HepG2 (cell line): ENCODE measurements around the gene NAMPT. TPM values are rescaled to one million over a fixed set of nuclear protein-coding genes. Genes with fewer than 3 reads are reported as not detected.

Experiments
- ATAC-seq: fragments of 200-7000 bp; cut with Tn5 transposase; 3 replicates; pipeline ENCODE4 v1.9.1; 2020; ENCODE audit warnings: mild to moderate bottlenecking, moderate library complexity
- BruUV-seq: library from RNA; stranded (reverse); fragments of 400-500 nt; replicated peaks from 2 replicates; lab custom pipeline; 2021; lab: Mats Ljungman, UMichigan
- CTCF ChIA-PET: fragments of 300-600 bp; formaldehyde crosslinking; extraction: SDS; loops from one replicate; lab custom pipeline; 2021; ENCODE audit warnings: low total read pairs, inconsistent platforms, low intra/inter-chr PET ratio; lab: Yijun Ruan, JAX
- POLR2A ChIA-PET: fragments of 350-600 bp; sonication (Branson Sonifier 250); formaldehyde crosslinking; loops from one replicate; lab custom pipeline; 2020; ENCODE audit warnings: antibody characterized with exemption, inconsistent platforms; lab: Yijun Ruan, JAX
- DNase-seq: peaks from one replicate; pipeline ENCODE4 v3.0.0-alpha.2; 2015; ENCODE audit warnings: low spot score
- FAIRE-seq: peaks from 3 replicates; lab custom pipeline; 2011; peaks lifted over from hg19 to GRCh38; lab: Jason Lieb, UNC
- H2AFZ ChIP-seq: one replicate; pipeline ENCODE4 v1.6.1; 2011; ENCODE audit warnings: low read length, inconsistent platforms
- H3K27ac ChIP-seq: fragments of 300-600 bp; 3 replicates; pipeline ENCODE4 v1.8.0; 2011; ENCODE audit warnings: mixed run types, mild to moderate bottlenecking, mixed read lengths, low read length, inconsistent platforms; ENCODE audit not compliant: insufficient read depth; ENCODE audit errors: extremely low read length
- H3K27me3 ChIP-seq, 2 experiments: fragments of 200-600 bp in 1 of 2; 2 replicates in 1 of 2; 3 replicates in 1 of 2; pipeline versions ENCODE4 v1.6.0 to v1.8.0; 2011; ENCODE audit warnings: low read length in 2 of 2, mild to moderate bottlenecking in 2 of 2, moderate library complexity in 2 of 2, inconsistent platforms in 1 of 2; ENCODE audit not compliant: insufficient read depth in 2 of 2, control insufficient read depth in 1 of 2
- H3K36me3 ChIP-seq, 2 experiments: fragments of 200-600 bp in 1 of 2; replicated peaks in 1 of 2; 2 replicates in 1 of 2; 3 replicates in 1 of 2; pipeline versions ENCODE4 v1.5.1 to v1.8.0; 2011; ENCODE audit warnings: low read length in 2 of 2, inconsistent platforms in 1 of 2; ENCODE audit not compliant: insufficient read depth in 2 of 2, control insufficient read depth in 1 of 2
- H3K4me1 ChIP-seq: 2 replicates; pipeline ENCODE4 v1.5.1; 2012; ENCODE audit warnings: low read length, inconsistent platforms; ENCODE audit not compliant: insufficient read depth
- H3K4me2 ChIP-seq: 2 replicates; pipeline ENCODE4 v1.6.0; 2011; ENCODE audit warnings: low read depth, low read length, inconsistent platforms
- H3K4me3 ChIP-seq, 3 experiments: fragments of 200-600 bp in 1 of 3; sonication (generic), shearing (Covaris generic) in 1 of 3; replicated peaks in 1 of 3; 2 replicates each; pipeline ENCODE4 v1.5.1; 2011 to 2016; ENCODE audit warnings: low read length in 3 of 3, inconsistent platforms in 2 of 3, low read depth in 2 of 3, mild to moderate bottlenecking in 2 of 3, control low read depth in 1 of 3, mixed read lengths in 1 of 3; ENCODE audit not compliant: insufficient read depth in 1 of 3
- H3K79me2 ChIP-seq: one replicate; pipeline ENCODE4 v1.6.1; 2011; ENCODE audit warnings: low read length, inconsistent platforms; ENCODE audit not compliant: insufficient read depth
- H3K9ac ChIP-seq: 2 replicates; pipeline ENCODE4 v1.6.0; 2011; ENCODE audit warnings: mild to moderate bottlenecking, low read depth, low read length, inconsistent platforms; ENCODE audit not compliant: insufficient read depth
- H3K9me3 ChIP-seq: 2 replicates; pipeline ENCODE4 v1.5.1; 2012; ENCODE audit warnings: mild to moderate bottlenecking, low read length
- H4K20me1 ChIP-seq: 2 replicates; pipeline ENCODE4 v1.6.0; 2011; ENCODE audit warnings: inconsistent platforms, mild to moderate bottlenecking, low read length, moderate library complexity; ENCODE audit not compliant: insufficient read depth
- CC2D1A ChIP-seq: sonication (generic); formaldehyde crosslinking; IDR thresholded peaks from 2 replicates; pipeline ENCODE4 v1.8.1; 2023; ENCODE audit warnings: mild to moderate bottlenecking, missing genetic modification reagents
- HOXA7 ChIP-seq: sonication (generic); formaldehyde crosslinking; IDR thresholded peaks from 2 replicates; pipeline ENCODE4 v1.8.1; 2022; ENCODE audit warnings: mild to moderate bottlenecking, missing genetic modification reagents, moderate library complexity
- KLF11 ChIP-seq: IDR thresholded peaks from 2 replicates; pipeline ENCODE4 v1.6.1; 2016; ENCODE audit warnings: missing compliant biosample characterization
- KLF13 ChIP-seq: sonication (generic); formaldehyde crosslinking; IDR thresholded peaks from 2 replicates; pipeline ENCODE4 v1.4.0; 2020; ENCODE audit warnings: mild to moderate bottlenecking, missing genetic modification reagents
- KLF16 ChIP-seq, 2 experiments: sonication (generic) in 1 of 2; formaldehyde crosslinking in 1 of 2; IDR thresholded peaks; 2 replicates each; pipeline versions ENCODE4 v1.6.1 to v1.8.0; 2016 to 2023; ENCODE audit warnings: missing genetic modification reagents in 2 of 2, missing compliant biosample characterization in 1 of 2
- MTF2 ChIP-seq: sonication (generic); formaldehyde crosslinking; IDR thresholded peaks from 2 replicates; pipeline ENCODE4 v1.5.0; 2020; ENCODE audit warnings: missing genetic modification reagents, borderline replicate concordance
- NFIB ChIP-seq: sonication (generic); formaldehyde crosslinking; IDR thresholded peaks from 2 replicates; pipeline ENCODE4 v1.9.0; 2021; ENCODE audit warnings: missing genetic modification reagents, mild to moderate bottlenecking, borderline replicate concordance
- PAX8 ChIP-seq: sonication (generic); formaldehyde crosslinking; IDR thresholded peaks from 2 replicates; pipeline ENCODE4 v1.8.0; 2022; ENCODE audit warnings: mild to moderate bottlenecking, missing genetic modification reagents, borderline replicate concordance
- SIN3A ChIP-seq: IDR thresholded peaks from 2 replicates; pipeline ENCODE4 v1.6.1; 2011; ENCODE audit warnings: low read depth, mild to moderate bottlenecking, control low read depth, low read length, borderline replicate concordance
- SNRNP70 ChIP-seq: fragments of 200-400 bp; formaldehyde crosslinking; IDR thresholded peaks from 2 replicates; pipeline ENCODE4 v1.6.1; 2017; ENCODE audit warnings: mild to moderate bottlenecking, low read depth, low read length, moderate library complexity
- ZNF746 ChIP-seq: sonication (generic); formaldehyde crosslinking; IDR thresholded peaks from 2 replicates; pipeline ENCODE4 v1.8.0; 2022; ENCODE audit warnings: mild to moderate bottlenecking, missing genetic modification reagents
- ZSCAN21 ChIP-seq: sonication (generic); formaldehyde crosslinking; IDR thresholded peaks from 2 replicates; pipeline ENCODE4 v1.8.0; 2022; ENCODE audit warnings: mild to moderate bottlenecking, missing genetic modification reagents, moderate library complexity, borderline replicate concordance
- WGBS: methylation state at CpG from one replicate; pipeline ENCODE4 v1.1.6; 2017; ENCODE audit warnings: low lambda C conversion rate; 5-methylcytosine and 5-hydroxymethylcytosine counted together
- in situ Hi-C: cut with HindIII; loops from 2 replicates; pipeline ENCODE4 v1.10.0; 2017; ENCODE audit warnings: low pct_unique_long_range_greater_than_20kb; ENCODE audit not compliant: extremely low pct_ligation_motif_present
- intact Hi-C: fragments of 100-400 bp; cut with micrococcal nuclease; formaldehyde crosslinking; loops from one replicate; pipeline ENCODE4 v1.10.0; 2022; ENCODE audit not compliant: unreplicated experiment
- polyA plus RNA-seq, 8 experiments: library from polyadenylated mRNA; depleted of rRNA in 3 of 8; stranded (reverse) in 7 of 8; unstranded in 1 of 8; fragments of >200 nt; fragmentation: Illumina TruSeq in 4 of 8; extraction: Trizol in 4 of 8; gene quantifications; 2 replicates each; pipeline versions ENCODE4 v1.2.1 to v1.2.3, GENCODE V29; 2011 to 2016; ENCODE audit warnings: low read depth in 4 of 8, missing spikeins in 1 of 8, mixed read lengths in 1 of 8; ENCODE audit not compliant: insufficient read depth in 1 of 8
- total RNA-seq, 5 experiments: library from RNA; depleted of rRNA; stranded (reverse); fragments of >200 nt; fragmentation: Illumina TruSeq; extraction: Trizol; gene quantifications; 2 replicates each; pipeline ENCODE4 v1.2.3, GENCODE V29; 2016; ENCODE audit warnings: low read depth in 1 of 5
- TF ChIP-seq, protein P1 (sequence below): sonication (generic); formaldehyde crosslinking; IDR thresholded peaks from 2 replicates; pipeline ENCODE4 v1.4.0; 2020; ENCODE audit warnings: missing genetic modification reagents, borderline replicate concordance
- TF ChIP-seq, protein P2 (sequence below): IDR thresholded peaks from 2 replicates; pipeline ENCODE4 v1.6.1; 2016; ENCODE audit warnings: mild to moderate bottlenecking, missing biosample characterization, missing genetic modification reagents

The NAMPT gene
- total and polyA plus RNA-seq, 2 of the 13 experiments (the other 11 are each of a cell fraction or from before 2014, with no cell fraction given) = 15.8 to 67.7 TPM

DNA sequence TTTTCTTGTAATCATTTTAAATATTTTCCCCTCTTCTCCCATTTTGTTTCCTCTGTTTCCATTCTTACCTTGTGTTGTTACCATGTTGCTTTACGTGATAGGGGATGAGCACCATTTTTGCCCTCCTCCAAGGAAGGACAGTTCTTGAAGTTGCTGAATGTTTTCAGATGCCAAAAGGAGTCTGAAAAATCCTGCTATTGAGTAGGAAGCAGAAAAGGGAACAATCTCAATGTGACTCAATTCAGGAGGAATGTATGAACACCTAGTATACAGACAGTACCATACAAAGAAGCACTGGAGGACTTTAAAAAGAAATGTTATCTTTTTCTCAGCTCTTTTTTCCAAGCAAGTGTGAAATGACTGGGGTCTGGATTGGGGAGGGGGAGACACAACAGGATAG, 5.1 kb upstream of the NAMPT start:
- WGBS = 0% methylated on average over 1 of the region's 1 CpG
- in situ Hi-C loops = no loop called here
- H2AFZ ChIP-seq = no peak overlapping the region

More for the DNA sequence above, 5.1 kb upstream of the NAMPT start:
- POLR2A ChIA-PET = no interaction called here
- no peak for DNase-seq
- TF ChIP-seq ZSCAN21 (CRISPR knock-in tag) = no peak
- TF ChIP-seq CC2D1A (CRISPR knock-in tag) = no peak
- no peak for TF ChIP-seq KLF16 (CRISPR knock-in tag; IDR thresholded peaks at IDR 0.05)
- TF ChIP-seq HOXA7 = no peak
- no peak for TF ChIP-seq PAX8 (CRISPR knock-in tag)
- TF ChIP-seq, protein P1, sequence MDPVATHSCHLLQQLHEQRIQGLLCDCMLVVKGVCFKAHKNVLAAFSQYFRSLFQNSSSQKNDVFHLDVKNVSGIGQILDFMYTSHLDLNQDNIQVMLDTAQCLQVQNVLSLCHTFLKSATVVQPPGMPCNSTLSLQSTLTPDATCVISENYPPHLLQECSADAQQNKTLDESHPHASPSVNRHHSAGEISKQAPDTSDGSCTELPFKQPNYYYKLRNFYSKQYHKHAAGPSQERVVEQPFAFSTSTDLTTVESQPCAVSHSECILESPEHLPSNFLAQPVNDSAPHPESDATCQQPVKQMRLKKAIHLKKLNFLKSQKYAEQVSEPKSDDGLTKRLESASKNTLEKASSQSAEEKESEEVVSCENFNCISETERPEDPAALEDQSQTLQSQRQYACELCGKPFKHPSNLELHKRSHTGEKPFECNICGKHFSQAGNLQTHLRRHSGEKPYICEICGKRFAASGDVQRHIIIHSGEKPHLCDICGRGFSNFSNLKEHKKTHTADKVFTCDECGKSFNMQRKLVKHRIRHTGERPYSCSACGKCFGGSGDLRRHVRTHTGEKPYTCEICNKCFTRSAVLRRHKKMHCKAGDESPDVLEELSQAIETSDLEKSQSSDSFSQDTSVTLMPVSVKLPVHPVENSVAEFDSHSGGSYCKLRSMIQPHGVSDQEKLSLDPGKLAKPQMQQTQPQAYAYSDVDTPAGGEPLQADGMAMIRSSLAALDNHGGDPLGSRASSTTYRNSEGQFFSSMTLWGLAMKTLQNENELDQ (CRISPR knock-in tag) = no peak
- no peak for TF ChIP-seq KLF13 (CRISPR knock-in tag)
- TF ChIP-seq KLF11 (CRISPR knock-in tag) = no peak
- no peak for TF ChIP-seq SNRNP70
- no peak for TF ChIP-seq SIN3A
- no peak for TF ChIP-seq MTF2
- TF ChIP-seq, protein P2, sequence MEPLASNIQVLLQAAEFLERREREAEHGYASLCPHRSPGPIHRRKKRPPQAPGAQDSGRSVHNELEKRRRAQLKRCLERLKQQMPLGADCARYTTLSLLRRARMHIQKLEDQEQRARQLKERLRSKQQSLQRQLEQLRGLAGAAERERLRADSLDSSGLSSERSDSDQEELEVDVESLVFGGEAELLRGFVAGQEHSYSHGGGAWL = no peak
- no peak for TF ChIP-seq ZNF746 (CRISPR knock-in tag)
- TF ChIP-seq NFIB (CRISPR knock-in tag) = no peak
- Histone ChIP-seq H3K27ac (no peak overlapping the region), H3K27me3 (peaks cover 0 to 13% of the 10 kb centered on the region in 2 experiments; a peak in 2 of 5 replicates), H3K79me2 (no peaks in the 10 kb centered on the region), H3K4me3 (no peak overlapping the region), H4K20me1 (no peaks in the 10 kb centered on the region), H3K9ac (no peak overlapping the region), H3K4me1 (peaks cover 23% of the 10 kb centered on the region), H3K4me2 (no peak overlapping the region), H3K36me3 (no peaks in the 10 kb centered on the region), H3K9me3 (no peaks in the 10 kb centered on the region)
- no peak for ATAC-seq
- intact Hi-C loops = loop anchor here (10.0 kb wide), 1 partner anchor 875 kb away; the partner anchor contains the start of gene HBP1
- BruUV-seq = no TSS peak
- CTCF ChIA-PET = no interaction called here
- no peak for FAIRE-seq
